BJ (cell line): ENCODE results near the gene FBXO42. TPM values are rescaled to one million over a fixed set of nuclear protein-coding genes. Genes with fewer than 3 reads are reported as not detected.

Source experiments
- CTCF ChIA-PET: fragments of 350-600 bp; formaldehyde crosslinking; extraction: SDS; loops from one replicate; lab custom pipeline; 2021; ENCODE audit warnings: antibody characterized with exemption, inconsistent platforms; lab: Yijun Ruan, JAX
- POLR2A ChIA-PET: fragments of 300-600 bp; sonication (Branson Sonifier 250); formaldehyde crosslinking; extraction: SDS; loops from one replicate; lab custom pipeline; 2021; ENCODE audit warnings: antibody characterized with exemption; lab: Charles Lee
- DNase-seq: peaks from one replicate; pipeline ENCODE4 v3.0.0-alpha.2; 2011; ENCODE audit warnings: low read depth
- H3K27me3 ChIP-seq: 2 replicates; pipeline ENCODE4 v1.6.0; 2011; ENCODE audit warnings: low read length; ENCODE audit not compliant: control insufficient read depth, insufficient read depth
- H3K36me3 ChIP-seq: 2 replicates; pipeline ENCODE4 v1.5.1; 2011; ENCODE audit warnings: low read length; ENCODE audit not compliant: control insufficient read depth, insufficient read depth
- H3K4me3 ChIP-seq: 2 replicates; pipeline ENCODE4 v1.5.1; 2011; ENCODE audit warnings: low read depth, mild to moderate bottlenecking, control low read depth, low read length
- CTCF ChIP-seq: IDR thresholded peaks from 2 replicates; pipeline ENCODE4 v1.5.1; 2011; ENCODE audit warnings: low read depth, mild to moderate bottlenecking, control low read depth, inconsistent platforms, low read length, moderate library complexity; ENCODE audit not compliant: insufficient read depth
- polyA plus RNA-seq: library from polyadenylated mRNA; depleted of rRNA; stranded (reverse); fragments of >200 nt; gene quantifications from 2 replicates; pipeline ENCODE4 v1.2.3, GENCODE V29; 2011

FBXO42 gene
- polyA plus RNA-seq, 1 experiment: 31.7 TPM

DNA sequence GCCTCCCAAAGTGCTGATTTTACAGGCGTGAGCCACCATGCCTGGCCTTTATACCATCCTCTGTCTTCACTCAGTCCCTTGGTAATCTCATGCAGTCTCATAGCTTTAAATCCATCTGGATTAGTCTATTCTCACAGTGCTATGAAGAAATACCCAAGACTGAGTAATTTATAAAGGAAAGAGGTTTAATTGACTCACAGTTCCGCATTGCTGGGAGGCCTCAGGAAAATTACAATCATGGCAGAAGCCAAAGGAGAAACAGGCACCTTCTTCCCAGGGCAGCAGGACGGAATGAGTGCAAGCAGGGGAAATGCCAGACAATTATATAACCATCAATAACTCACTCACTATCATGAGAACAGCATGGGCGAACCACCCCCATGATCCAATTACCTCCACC is 66.2 kb downstream of the FBXO42 start:
- Histone ChIP-seq H3K4me3 (no peak overlapping the region), H3K27me3 (no peaks in the 10 kb centered on the region), H3K36me3 (peaks cover 4% of the 10 kb centered on the region; the same call in 1 of the 2 replicates)
- ChIA-PET POLR2A (no interaction called here), CTCF (interaction anchor here (0.7 kb wide), 1 partner anchor 25 kb away, joined by 3 read pairs; no protein-coding TSS in a partner anchor)
- no peak for DNase-seq
- no peak for TF ChIP-seq CTCF

DNA sequence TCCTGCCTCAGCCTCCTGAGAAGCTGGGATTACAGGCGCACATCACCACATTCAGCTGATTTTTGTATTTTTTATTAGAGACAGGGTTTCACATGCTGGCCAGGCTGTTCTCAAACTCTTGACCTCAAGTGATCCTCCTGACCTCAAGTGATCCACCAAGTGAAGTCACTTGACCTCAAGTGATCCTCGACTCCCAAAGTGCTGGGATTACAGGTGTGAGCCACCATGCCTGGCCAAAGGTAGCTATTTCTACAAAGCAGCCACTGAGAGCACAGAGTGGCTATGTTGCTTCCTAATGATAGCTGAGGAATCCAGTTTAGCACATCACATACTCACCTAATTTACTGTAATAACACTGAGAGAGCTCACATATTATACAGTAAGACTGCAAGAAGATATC is 70.5 kb downstream of the FBXO42 start:
- Histone ChIP-seq H3K27me3 (no peaks in the 10 kb centered on the region), H3K4me3 (no peak overlapping the region), H3K36me3 (peaks cover 2% of the 10 kb centered on the region; the same call in 1 of the 2 replicates)
- POLR2A ChIA-PET: no interaction called here
- no peak for TF ChIP-seq CTCF
- DNase-seq: no peak
- CTCF ChIA-PET: interaction anchor here (0.7 to 1.2 kb wide), 3 partner anchors 14 to 89 kb away, joined by 3 read pairs; no protein-coding TSS in a partner anchor

- DNase-seq: no peak
- H3K36me3 ChIP-seq: peaks cover 1% of the 10 kb centered on the region; the same call in 1 of the 2 replicates
- no peak overlapping the region for H3K4me3 ChIP-seq
- H3K27me3 ChIP-seq: no peaks in the 10 kb centered on the region
- CTCF ChIA-PET: no interaction called here
- no peak for TF ChIP-seq CTCF
- POLR2A ChIA-PET: no interaction called here
Measured at GRCh38 chr1:16279186-16279585, 73.1 kb downstream of the FBXO42 start.

GRCh38 chr1:16276302-16277030 is 75.8 kb downstream of the FBXO42 start:
- no peak for TF ChIP-seq CTCF
- CTCF ChIA-PET: interaction anchor here (1.2 kb wide), 1 partner anchor 8 kb away, joined by 3 read pairs; no protein-coding TSS in a partner anchor
- POLR2A ChIA-PET: no interaction called here

GRCh38 chr1:16275591-16275990 is 76.7 kb downstream of the FBXO42 start:
- no peak for TF ChIP-seq CTCF
- no peaks in the 10 kb centered on the region for H3K36me3 ChIP-seq
- CTCF ChIA-PET: interaction anchor here (1.0 kb wide), 1 partner anchor 87 kb away, joined by 3 read pairs; no protein-coding TSS in a partner anchor
- POLR2A ChIA-PET: no interaction called here
- DNase-seq: no peak
- no peaks in the 10 kb centered on the region for H3K27me3 ChIP-seq
- no peak overlapping the region for H3K4me3 ChIP-seq

More at GRCh38 chr1:16276302-16277030, 75.8 kb downstream of the FBXO42 start:
- no peaks in the 10 kb centered on the region for H3K27me3 ChIP-seq
- DNase-seq: no peak
- no peak overlapping the region for H3K4me3 ChIP-seq
- H3K36me3 ChIP-seq: no peaks in the 10 kb centered on the region
